SK-N-MC (cell line): ENCODE measurements around the gene CFI.

Experiments
- DNase-seq: peaks from one replicate; pipeline ENCODE4 v3.0.0-alpha.2; 2011; ENCODE audit warnings: low read depth, low spot score
- H3K27ac ChIP-seq: fragments of 200-600 bp; sonication (generic); 2 replicates; pipeline ENCODE4 v1.5.1; 2016; ENCODE audit warnings: mixed run types
- H3K36me3 ChIP-seq: fragments of 200-600 bp; sonication (generic); 2 replicates; pipeline ENCODE4 v1.6.1; 2017; ENCODE audit warnings: antibody characterized with exemption, low read length, mixed read lengths; ENCODE audit not compliant: insufficient read depth
- H3K4me3 ChIP-seq: fragments of 200-600 bp; sonication (generic); 2 replicates; pipeline ENCODE4 v1.5.1; 2016
- H3K9ac ChIP-seq: fragments of 200-600 bp; sonication (generic); 2 replicates; pipeline ENCODE4 v1.8.0; 2017; ENCODE audit warnings: mixed run types, mixed read lengths; ENCODE audit not compliant: insufficient read length
- H3K9me3 ChIP-seq: fragments of 200-600 bp; sonication (generic); 2 replicates; pipeline ENCODE4 v1.6.1; 2017; ENCODE audit warnings: low read depth, mild to moderate bottlenecking, antibody characterized with exemption, low read length, moderate library complexity, mixed read lengths
- EZH2 ChIP-seq: fragments of 200-600 bp; sonication (generic); IDR thresholded peaks from one replicate; pipeline ENCODE4 v1.6.1; 2017; ENCODE audit warnings: antibody characterized with exemption
- FOXP2 ChIP-seq: optimal IDR thresholded peaks from 2 replicates; pipeline ENCODE3; 2011; ENCODE audit warnings: mild to moderate bottlenecking, moderate library complexity; ENCODE audit not compliant: insufficient read depth; ENCODE audit errors: extremely low read length, control extremely low read depth
- POLR2AphosphoS5 ChIP-seq: IDR thresholded peaks from 2 replicates; pipeline ENCODE4 v1.6.1; 2012; ENCODE audit warnings: mild to moderate bottlenecking, low read depth, low read length, borderline replicate concordance

Gene CFI

DNA sequence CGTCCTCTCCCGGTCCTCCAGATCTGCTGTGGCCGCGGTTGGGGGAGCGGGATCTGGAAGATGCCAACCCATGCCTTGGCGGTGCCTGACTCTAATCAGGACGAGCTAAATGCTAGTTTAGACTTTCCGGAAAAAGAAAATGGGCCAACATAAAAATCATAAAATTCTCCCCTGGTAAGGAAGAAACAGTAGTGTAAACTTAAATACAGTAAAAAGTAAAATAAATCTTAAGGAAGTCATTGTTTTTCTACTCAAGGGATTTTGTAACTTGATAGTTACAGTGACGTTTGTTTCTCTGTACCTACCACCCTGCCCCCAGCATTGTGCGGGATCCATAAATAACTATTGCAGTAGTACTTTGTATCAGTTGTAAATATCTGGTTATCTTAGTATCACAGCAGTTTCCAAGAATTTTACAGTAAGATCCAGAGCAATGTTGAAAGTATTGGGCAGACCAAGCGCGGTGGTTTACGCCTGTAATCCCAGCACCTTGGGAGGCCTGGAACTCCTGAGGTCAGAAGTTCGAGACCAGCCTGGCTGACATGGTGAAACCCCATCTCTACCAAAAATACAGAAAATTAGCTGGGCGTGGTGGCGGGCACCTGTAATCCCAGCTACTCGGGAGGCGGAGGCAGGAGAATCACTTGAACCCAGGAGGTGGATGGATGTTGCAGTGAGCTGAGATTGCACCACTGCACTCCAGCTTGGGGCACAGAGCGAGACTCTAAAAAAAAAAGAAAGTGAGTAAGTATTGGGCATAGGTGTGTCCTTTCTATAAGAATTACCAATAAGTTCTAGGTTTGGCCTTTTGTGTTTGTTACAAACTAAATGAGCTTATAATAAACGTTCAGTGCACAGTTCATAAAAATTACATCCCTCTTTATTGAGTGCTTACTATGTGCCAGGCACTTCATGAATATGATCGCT, 70.9 kb downstream of the CFI start:
- no peak for DNase-seq
- Histone ChIP-seq H3K9me3 (no peaks in the 10 kb centered on the region), H3K27ac (no peak overlapping the region), H3K9ac (peak overlapping the region; percentile 80), H3K36me3 (no peaks in the 10 kb centered on the region), H3K4me3 (peak overlapping the region; percentile 81)
- TF ChIP-seq POLR2AphosphoS5, result no peak
- TF ChIP-seq EZH2, result no peak
- TF ChIP-seq FOXP2, result no peak

DNA sequence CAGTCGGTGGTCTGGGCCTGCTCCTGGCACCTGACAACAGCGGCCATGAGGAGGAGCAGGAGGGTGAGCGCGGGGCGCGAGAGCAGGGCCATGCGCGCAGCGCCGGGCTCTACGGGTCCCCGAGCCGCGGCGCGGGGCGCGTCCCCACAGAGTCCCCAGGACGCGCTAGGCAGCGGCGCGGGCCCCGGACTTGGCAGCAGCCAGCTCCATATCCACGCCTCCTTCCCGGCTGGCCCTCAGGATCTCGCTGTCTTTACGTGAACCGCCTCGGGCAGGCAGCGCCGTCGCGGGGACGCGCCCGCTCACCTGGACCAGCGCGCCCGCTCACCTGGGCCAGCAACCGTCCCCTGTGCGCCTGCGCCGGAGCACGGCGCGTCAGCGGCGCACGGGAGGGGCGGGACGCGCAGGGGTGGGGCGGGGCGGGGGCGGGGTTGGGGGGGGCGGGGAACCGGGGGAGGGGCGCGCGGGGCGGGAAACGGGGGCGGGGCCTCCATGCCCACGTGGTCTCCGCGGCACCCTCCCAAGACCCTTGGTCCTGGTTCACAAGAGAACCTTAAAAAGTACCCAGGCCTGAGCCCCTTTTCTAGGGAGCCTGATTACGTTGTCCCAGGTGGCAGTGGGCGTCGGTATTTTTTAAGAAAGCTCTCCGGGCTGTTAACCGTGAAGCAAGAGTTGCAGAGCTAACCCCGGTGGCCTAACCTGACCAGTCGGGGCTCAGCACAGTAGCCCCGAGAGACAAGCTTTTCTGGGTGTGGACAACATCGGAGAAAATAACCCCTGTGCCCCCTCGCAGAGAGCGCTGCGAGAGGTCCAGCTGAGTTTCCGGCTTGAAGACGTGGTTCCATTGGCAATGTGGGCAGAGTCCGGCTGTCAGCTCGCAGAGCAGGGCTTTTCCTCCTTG, 71.8 kb downstream of the CFI start, which contains the start of gene PLA2G12A:
TSS of gene PLA2G12A (minus strand) at position 353 of the 901 bp plus-strand sequence. CDS start at position 92, 261 bp downstream.
- no peaks in the 10 kb centered on the region for H3K36me3 ChIP-seq
- peak within 1 kb of the TSS; percentile 92 for H3K4me3 ChIP-seq
- TF ChIP-seq POLR2AphosphoS5 (peak; percentile 73), EZH2 (no peak), FOXP2 (no peak)
- no peak for DNase-seq
- peak within 1 kb of the TSS; percentile 80 for H3K9ac ChIP-seq
- H3K27ac ChIP-seq, result no peak within 1 kb of the TSS
- no peaks in the 10 kb centered on the region for H3K9me3 ChIP-seq

DNA sequence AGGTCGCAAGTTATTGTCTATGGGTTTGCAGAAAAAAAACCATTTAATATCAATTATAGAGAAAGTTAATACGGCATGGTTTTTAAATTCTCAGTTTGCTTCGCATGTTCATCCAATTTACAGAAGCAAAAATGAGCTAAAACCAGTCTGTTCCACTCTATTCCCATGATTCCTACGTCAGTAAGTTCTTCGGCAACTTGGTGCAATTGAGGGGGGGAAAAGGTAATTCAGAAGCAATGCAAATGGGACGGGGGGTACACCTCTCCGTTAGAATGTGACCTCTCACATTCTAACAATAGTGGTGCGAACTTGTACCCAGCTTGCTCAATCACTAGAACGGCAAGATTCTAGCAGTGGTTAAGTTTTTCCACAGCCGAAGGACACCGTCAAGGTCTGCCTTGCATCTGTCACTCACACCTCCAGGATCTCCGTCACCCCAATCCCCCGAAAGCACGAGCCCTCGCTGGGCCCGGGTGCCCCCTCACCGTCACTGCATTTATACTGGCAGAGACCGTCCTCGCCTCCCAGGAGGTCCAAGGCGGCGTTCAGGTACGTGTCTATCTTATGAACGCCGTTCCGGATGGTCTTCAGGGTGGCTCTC, 72.6 kb downstream of the CFI start:
- Histone ChIP-seq H3K9ac (peak overlapping the region; percentile 76), H3K4me3 (peak overlapping the region; percentile 92), H3K27ac (no peak overlapping the region), H3K9me3 (no peaks in the 10 kb centered on the region), H3K36me3 (no peaks in the 10 kb centered on the region)
- TF ChIP-seq POLR2AphosphoS5, result no peak
- no peak for TF ChIP-seq EZH2
- no peak for TF ChIP-seq FOXP2
- DNase-seq, result no peak

DNA sequence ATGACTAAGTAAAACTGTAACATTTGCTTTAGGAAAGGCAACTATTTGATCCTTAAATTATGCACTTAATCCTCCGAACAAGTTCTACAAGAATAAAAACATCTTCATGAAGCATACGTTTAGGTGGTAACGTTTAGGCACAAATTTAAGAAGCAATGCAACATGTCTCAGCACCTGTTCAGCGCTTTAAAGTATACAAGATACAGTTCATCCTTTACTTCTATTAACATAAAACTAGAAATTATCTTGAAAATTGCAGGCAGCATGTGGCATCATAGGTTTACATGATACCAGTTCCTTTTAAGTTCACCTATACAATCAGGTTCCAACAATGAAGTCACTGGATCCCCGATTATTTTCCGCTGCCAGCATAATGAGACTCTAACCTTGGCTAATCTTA, 73.4 kb downstream of the CFI start:
- no peak for DNase-seq
- H3K4me3 ChIP-seq, result peak overlapping the region; percentile 92
- no peak overlapping the region for H3K27ac ChIP-seq
- no peak for TF ChIP-seq POLR2AphosphoS5
- no peak for TF ChIP-seq EZH2
- no peak for TF ChIP-seq FOXP2
- peak overlapping the region; percentile 76 for H3K9ac ChIP-seq
- no peaks in the 10 kb centered on the region for H3K9me3 ChIP-seq
- H3K36me3 ChIP-seq, result no peaks in the 10 kb centered on the region

DNA sequence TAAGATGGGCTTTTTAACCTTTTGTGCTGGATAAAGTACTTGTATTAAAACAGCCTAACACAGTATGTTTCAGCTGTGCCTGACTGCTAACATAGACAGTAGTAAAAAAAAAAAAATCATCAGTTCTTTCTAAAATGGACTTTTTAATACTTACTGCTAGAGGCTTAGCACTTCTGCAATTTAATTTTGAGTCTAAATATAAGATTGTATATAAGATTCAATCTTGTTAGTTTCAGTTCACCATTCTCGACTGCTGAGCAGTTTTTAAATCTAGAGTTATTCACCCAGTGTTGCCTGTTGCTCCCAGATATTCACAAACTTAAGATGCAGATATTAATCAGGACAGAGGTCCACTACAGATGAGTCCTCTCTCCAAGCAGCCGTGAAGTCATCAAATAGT, 78.7 kb downstream of the CFI start:
- peaks cover 3% of the 10 kb centered on the region; the same call in 1 of the 2 replicates for H3K36me3 ChIP-seq
- H3K4me3 ChIP-seq, result no peak overlapping the region
- no peak overlapping the region for H3K9ac ChIP-seq
- H3K9me3 ChIP-seq, result no peaks in the 10 kb centered on the region; the same call in 1 of the 2 replicates
- H3K27ac ChIP-seq, result no peak overlapping the region
- no peak for TF ChIP-seq POLR2AphosphoS5
- no peak for TF ChIP-seq FOXP2
- no peak for TF ChIP-seq EZH2
- DNase-seq, result no peak

DNA sequence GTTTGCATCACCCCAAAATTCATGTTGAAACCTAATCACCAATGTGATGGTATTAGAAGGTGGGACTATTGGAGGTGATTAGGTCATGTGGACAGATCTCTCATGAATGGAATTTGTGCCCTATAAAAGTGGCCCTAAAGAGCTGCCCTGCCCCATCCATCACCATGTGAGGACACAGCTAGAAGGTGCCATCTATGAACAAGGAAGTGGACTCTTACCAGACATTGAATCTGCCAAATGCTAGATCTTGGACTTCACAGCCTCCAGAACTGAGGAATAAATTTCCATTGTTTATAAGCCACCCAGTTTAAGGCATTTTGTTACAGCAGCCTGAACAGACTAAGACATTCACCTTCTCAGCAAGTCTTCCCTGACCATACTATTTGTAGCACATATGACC, 79.4 kb downstream of the CFI start:
- H3K36me3 ChIP-seq, result peaks cover 8% of the 10 kb centered on the region

DNA sequence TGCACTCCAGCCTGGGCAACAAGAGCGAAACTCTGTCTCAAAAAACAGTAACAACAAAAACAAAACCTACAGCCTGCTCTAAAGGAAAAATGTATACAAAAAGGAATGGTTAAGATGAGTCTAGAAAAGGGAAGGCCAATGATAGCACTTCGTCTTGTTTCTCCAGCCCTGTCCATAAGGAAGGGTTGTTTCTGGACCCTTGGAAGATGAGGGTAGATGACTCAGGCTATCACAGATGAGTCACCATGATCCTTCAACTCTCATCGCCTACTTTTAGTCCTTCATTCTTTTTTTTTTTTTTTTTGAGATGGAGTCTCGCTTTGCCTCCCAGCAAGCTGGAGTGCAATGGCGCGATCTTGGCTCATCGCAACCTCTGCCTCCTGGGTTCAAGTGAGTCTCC, 80.8 kb downstream of the CFI start:
- no peak overlapping the region for H3K27ac ChIP-seq
- H3K9me3 ChIP-seq, result no peaks in the 10 kb centered on the region; the same call in 1 of the 2 replicates
- no peak for TF ChIP-seq FOXP2
- TF ChIP-seq POLR2AphosphoS5, result no peak
- no peak for TF ChIP-seq EZH2
- H3K4me3 ChIP-seq, result no peak overlapping the region
- no peak for DNase-seq
- peaks cover 21% of the 10 kb centered on the region for H3K36me3 ChIP-seq
- no peak overlapping the region for H3K9ac ChIP-seq

More for the DNA sequence above, 79.4 kb downstream of the CFI start:
- TF ChIP-seq EZH2 (no peak), POLR2AphosphoS5 (no peak), FOXP2 (no peak)
- Histone ChIP-seq H3K9me3 (no peaks in the 10 kb centered on the region; the same call in 1 of the 2 replicates), H3K9ac (no peak overlapping the region), H3K4me3 (no peak overlapping the region), H3K27ac (no peak overlapping the region)
- DNase-seq, result no peak

DNA sequence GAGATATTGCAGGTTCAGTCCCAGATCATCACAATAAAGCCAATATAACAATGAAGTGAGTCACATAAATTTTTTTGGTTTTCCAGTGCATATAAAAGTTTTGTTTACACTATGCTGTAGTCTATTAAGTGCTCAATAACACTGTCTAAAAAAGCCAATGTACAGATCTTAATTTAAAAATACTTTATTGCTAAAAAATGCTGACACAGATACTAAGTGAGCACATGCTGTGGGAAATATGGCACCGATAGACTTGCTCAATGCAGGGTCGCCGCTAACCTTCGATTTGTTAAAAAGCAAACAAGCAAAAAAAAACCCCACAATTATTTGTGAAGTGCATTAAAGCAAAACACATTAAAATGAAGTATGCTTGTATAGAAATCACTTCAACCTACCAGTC, 82.2 kb downstream of the CFI start:
- Histone ChIP-seq H3K4me3 (no peak overlapping the region), H3K9me3 (no peaks in the 10 kb centered on the region; the same call in 1 of the 2 replicates), H3K9ac (no peak overlapping the region), H3K36me3 (peaks cover 23% of the 10 kb centered on the region), H3K27ac (no peak overlapping the region)
- DNase-seq, result no peak
- no peak for TF ChIP-seq FOXP2
- no peak for TF ChIP-seq EZH2
- no peak for TF ChIP-seq POLR2AphosphoS5

DNA sequence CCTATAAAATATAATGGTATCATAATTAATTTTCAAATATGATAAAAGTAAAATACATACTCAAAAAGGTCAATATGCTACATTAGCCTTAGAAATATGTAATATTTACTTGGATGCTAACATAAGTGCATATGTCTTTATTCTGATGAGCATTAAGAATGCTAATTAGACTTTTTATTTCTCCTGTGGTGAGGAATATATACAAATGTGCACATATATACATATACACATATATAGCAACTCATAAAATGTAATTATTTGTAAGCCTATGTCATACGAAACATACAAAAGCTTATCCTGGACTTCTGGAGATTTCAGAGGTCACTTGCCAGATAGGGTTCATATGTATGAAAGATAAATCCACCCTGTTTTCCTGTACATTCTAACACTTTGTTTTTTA, 83.0 kb downstream of the CFI start:
- Histone ChIP-seq H3K36me3 (peaks cover 31% of the 10 kb centered on the region), H3K9ac (no peak overlapping the region), H3K9me3 (no peaks in the 10 kb centered on the region; the same call in 1 of the 2 replicates), H3K4me3 (no peak overlapping the region), H3K27ac (no peak overlapping the region)
- DNase-seq, result no peak
- TF ChIP-seq FOXP2 (no peak), EZH2 (no peak), POLR2AphosphoS5 (no peak)
